GM19099 (cell line): ENCODE measurements around the gene PRDM16.

ENCODE experiments used
- POLR2A ChIP-seq: IDR thresholded peaks from 3 replicates; pipeline ENCODE4 v1.6.1; 2011; ENCODE audit warnings: low read depth; ENCODE audit not compliant: insufficient read length; ENCODE audit errors: extremely low read depth

The PRDM16 gene

GRCh38 chr1:3166206-3166918 is 97.4 kb downstream of the PRDM16 start:
- no peak for TF ChIP-seq POLR2A

GRCh38 chr1:3167255-3167654 is 98.3 kb downstream of the PRDM16 start:
- TF ChIP-seq POLR2A: no peak

GRCh38 chr1:3168678-3169077 is 99.7 kb downstream of the PRDM16 start:
- TF ChIP-seq POLR2A: no peak

GRCh38 chr1:3169665-3170356 is 100.8 kb downstream of the PRDM16 start:
- TF ChIP-seq POLR2A: no peak

- TF ChIP-seq POLR2A: no peak
Measured at GRCh38 chr1:3170561-3171453, 101.8 kb downstream of the PRDM16 start.

GRCh38 chr1:3171761-3172160 is 102.8 kb downstream of the PRDM16 start:
- TF ChIP-seq POLR2A: no peak

- TF ChIP-seq POLR2A: no peak
Measured at GRCh38 chr1:3172431-3173380, 103.7 kb downstream of the PRDM16 start.

GRCh38 chr1:3173381-3173980 is 104.5 kb downstream of the PRDM16 start:
- no peak for TF ChIP-seq POLR2A

- TF ChIP-seq POLR2A: no peak
Measured at GRCh38 chr1:3174487-3175247, 105.7 kb downstream of the PRDM16 start.

- TF ChIP-seq POLR2A: no peak
Measured at GRCh38 chr1:3175486-3175885, 106.5 kb downstream of the PRDM16 start.

- TF ChIP-seq POLR2A: no peak
Measured at GRCh38 chr1:3176028-3176427, 107.0 kb downstream of the PRDM16 start.

- no peak for TF ChIP-seq POLR2A
Measured at GRCh38 chr1:3176820-3177219, 107.8 kb downstream of the PRDM16 start.

- no peak for TF ChIP-seq POLR2A
Measured at GRCh38 chr1:3178279-3178678, 109.3 kb downstream of the PRDM16 start.
